HEK293 (cell line): ENCODE results near the gene OMA1.

Experiments used
- CTCF ChIA-PET: fragments of 350-600 bp; formaldehyde crosslinking; extraction: SDS; loops from one replicate; lab custom pipeline; 2021; ENCODE audit warnings: antibody characterized with exemption; lab: Yijun Ruan, JAX
- POLR2A ChIA-PET: fragments of 300-600 bp; formaldehyde crosslinking; extraction: SDS; loops from one replicate; lab custom pipeline; 2020; ENCODE audit warnings: antibody characterized with exemption, inconsistent platforms; lab: Yijun Ruan, JAX
- H3K27ac ChIP-seq: fragments of 200-500 bp; sonication (Bioruptor generic); 2 replicates; pipeline ENCODE4 v1.5.1; 2014; ENCODE audit warnings: low read depth, low read length, control low read depth, inconsistent platforms; ENCODE audit errors: extremely low read depth
- H3K36me3 ChIP-seq, 2 experiments: fragments of 200-500 bp in 1 of 2; sonication (Bioruptor generic) in 1 of 2; 1 replicate in 1 of 2; 2 replicates in 1 of 2; pipeline ENCODE4 v1.5.1; 2014 to 2017; ENCODE audit warnings: inconsistent platforms in 2 of 2, low read length in 2 of 2; ENCODE audit not compliant: control insufficient read depth in 2 of 2, insufficient read depth in 1 of 2
- H3K4me1 ChIP-seq: fragments of 200-500 bp; sonication (Bioruptor generic); 2 replicates; pipeline ENCODE4 v1.5.1; 2014; ENCODE audit warnings: mild to moderate bottlenecking, low read length, inconsistent platforms; ENCODE audit not compliant: control insufficient read depth, insufficient read depth
- H3K4me3 ChIP-seq: 2 replicates; pipeline ENCODE4 v1.5.1; 2011; ENCODE audit warnings: low read depth, mild to moderate bottlenecking, control low read depth, low read length, moderate library complexity
- H3K9me3 ChIP-seq: fragments of 200-500 bp; sonication (Bioruptor generic); 2 replicates; pipeline ENCODE4 v1.5.1; 2014; ENCODE audit warnings: low read depth, low read length, inconsistent platforms; ENCODE audit not compliant: control insufficient read depth, insufficient read depth
- EGR2 ChIP-seq: fragments of 450-650 bp; formaldehyde crosslinking; IDR thresholded peaks from 2 replicates; pipeline ENCODE4 v1.5.1; 2016; ENCODE audit warnings: low read depth, missing biosample characterization, missing genetic modification characterization
- IKZF3 ChIP-seq: fragments of 450-650 bp; IDR thresholded peaks from 2 replicates; pipeline ENCODE4 v1.5.0; 2018; ENCODE audit warnings: missing biosample characterization, mild to moderate bottlenecking, missing genetic modification characterization, moderate library complexity
- KLF8 ChIP-seq: fragments of 450-650 bp; formaldehyde crosslinking; IDR thresholded peaks from 2 replicates; pipeline ENCODE4 v1.5.1; 2016; ENCODE audit warnings: missing biosample characterization, missing genetic modification characterization
- PRDM2 ChIP-seq: fragments of 450-650 bp; formaldehyde crosslinking; IDR thresholded peaks from 2 replicates; pipeline ENCODE4 v1.5.1; 2016; ENCODE audit warnings: missing biosample characterization, missing genetic modification characterization, borderline replicate concordance
- SALL2 ChIP-seq: fragments of 450-650 bp; formaldehyde crosslinking; IDR thresholded peaks from 2 replicates; pipeline ENCODE4 v1.5.0; 2017; ENCODE audit warnings: missing biosample characterization, mild to moderate bottlenecking, missing genetic modification characterization, borderline replicate concordance
- SP2 ChIP-seq: fragments of 450-650 bp; formaldehyde crosslinking; IDR thresholded peaks from 2 replicates; pipeline ENCODE4 v1.5.1; 2016; ENCODE audit warnings: missing biosample characterization, missing genetic modification characterization
- ZBTB10 ChIP-seq: fragments of 450-650 bp; formaldehyde crosslinking; IDR thresholded peaks from 2 replicates; pipeline ENCODE4 v1.5.1; 2016; ENCODE audit warnings: missing biosample characterization, missing genetic modification characterization
- ZBTB26 ChIP-seq: fragments of 450-650 bp; formaldehyde crosslinking; optimal IDR thresholded peaks from 2 replicates; pipeline ENCODE3; 2016; ENCODE audit warnings: missing biosample characterization, mild to moderate bottlenecking, missing genetic modification characterization
- ZFHX2 ChIP-seq: fragments of 450-650 bp; formaldehyde crosslinking; conservative IDR thresholded peaks from 2 replicates; pipeline ENCODE4 v1.5.1; 2016; ENCODE audit warnings: missing biosample characterization, missing genetic modification characterization
- ZNF146 ChIP-seq: fragments of 450-650 bp; formaldehyde crosslinking; IDR thresholded peaks from 2 replicates; pipeline ENCODE4 v1.5.1; 2016; ENCODE audit warnings: missing biosample characterization, missing genetic modification characterization
- ZNF404 ChIP-seq: fragments of 450-650 bp; formaldehyde crosslinking; IDR thresholded peaks from 2 replicates; pipeline ENCODE4 v1.5.1; 2017; ENCODE audit warnings: missing biosample characterization, missing genetic modification characterization
- ZNF561 ChIP-seq: fragments of 450-650 bp; IDR thresholded peaks from 2 replicates; pipeline ENCODE4 v1.5.1; 2018; ENCODE audit warnings: missing biosample characterization, missing genetic modification characterization, borderline replicate concordance
- ZNF624 ChIP-seq: fragments of 450-650 bp; formaldehyde crosslinking; IDR thresholded peaks from 2 replicates; pipeline ENCODE4 v1.5.1; 2017; ENCODE audit warnings: missing biosample characterization, missing genetic modification characterization
- ZSCAN18 ChIP-seq: fragments of 450-650 bp; formaldehyde crosslinking; IDR thresholded peaks from 2 replicates; pipeline ENCODE4 v1.5.1; 2016; ENCODE audit warnings: missing biosample characterization, missing genetic modification characterization
- ZSCAN23 ChIP-seq: fragments of 450-650 bp; formaldehyde crosslinking; IDR thresholded peaks from 2 replicates; pipeline ENCODE4 v1.5.1; 2016; ENCODE audit warnings: missing biosample characterization, missing genetic modification characterization

OMA1 gene

GRCh38 chr1:58587667-58588066 lies 41.1 kb upstream of the OMA1 start (continued):
- TF ChIP-seq KLF8 (no peak), IKZF3 (tag by site-specific recombination) (no peak), SP2 (tag by site-specific recombination) (no peak), PRDM2 (tag by site-specific recombination) (no peak), ZSCAN18 (tag by site-specific recombination) (no peak), ZNF624 (tag by site-specific recombination) (no peak), ZBTB26 (tag by site-specific recombination) (no peak), ZNF561 (tag by site-specific recombination) (no peak), ZBTB10 (no peak), ZNF404 (tag by site-specific recombination) (no peak), ZSCAN23 (tag by site-specific recombination) (no peak)

GRCh38 chr1:58586271-58586670 lies 39.7 kb upstream of the OMA1 start:
- Histone ChIP-seq H3K4me1 (no peaks in the 10 kb centered on the region), H3K36me3 (no peaks in the 10 kb centered on the region), H3K9me3 (no peaks in the 10 kb centered on the region), H3K4me3 (no peak overlapping the region), H3K27ac (no peak overlapping the region)
- TF ChIP-seq ZNF146 (no peak), EGR2 (tag by site-specific recombination) (peak; percentile 44), SALL2 (tag by site-specific recombination) (no peak), ZFHX2 (tag by site-specific recombination) (peak; percentile 37)
- CTCF ChIA-PET, result no interaction called here
- POLR2A ChIA-PET, result no interaction called here
